Gastroesophageal sphincter (tissue), 3 donors: Measurements from ENCODE around the gene HBS1L.

Experiments used
- CTCF ChIP-seq, 4 experiments: fragments of 200-600 bp in 2 of 4; fragments of 450-650 bp in 2 of 4; sonication (generic) in 1 of 4; IDR thresholded peaks; one replicate each; pipeline ENCODE4 v1.5.1; 2017 to 2019; ENCODE audit warnings: antibody characterized with exemption in 4 of 4, mild to moderate bottlenecking in 2 of 4, moderate library complexity in 2 of 4
- POLR2AphosphoS5 ChIP-seq: sonication (generic); formaldehyde crosslinking; IDR thresholded peaks from one replicate; pipeline ENCODE4 v1.6.1; 2017; ENCODE audit warnings: antibody characterized with exemption

GRCh38 chr6:134932098-134932497 is 122.5 kb downstream of the HBS1L start:
- TF ChIP-seq CTCF (IDR thresholded peaks at IDR 0.05) (no peak), POLR2AphosphoS5 (no peak)
